Measurements from ENCODE around the gene OR2H1.

The OR2H1 gene

DNA sequence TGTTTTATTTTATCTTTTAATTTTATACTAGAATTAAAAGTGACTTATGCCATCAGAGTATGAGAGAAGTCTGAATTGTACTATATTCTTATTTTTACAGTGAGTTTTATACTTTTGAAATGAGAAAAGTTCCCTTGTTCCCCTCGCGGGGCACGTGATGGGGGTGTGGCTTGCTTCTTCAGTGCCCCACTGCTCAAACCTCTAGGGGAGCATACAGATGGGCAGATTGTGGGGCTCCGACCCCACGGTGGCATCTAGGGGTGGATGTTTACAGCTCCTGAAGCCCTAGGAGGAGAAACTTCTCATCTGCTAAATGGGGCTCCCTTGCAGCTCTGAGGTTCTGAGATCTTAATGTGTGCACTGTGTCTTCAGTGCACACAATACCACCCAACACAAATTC lies 42.7 kb downstream of the OR2H1 start:
- H3K9me3 ChIP-seq (ENCODE audit: low read length): no peaks in the 10 kb centered on the region
- no peaks in the 10 kb centered on the region for H4K20me1 ChIP-seq (ENCODE audit: insufficient read depth, low read length)
- no peaks in the 10 kb centered on the region for H3K4me1 ChIP-seq (ENCODE audit: insufficient read depth, low read length, severe bottlenecking)
- H3K79me2 ChIP-seq (ENCODE audit: insufficient read depth, low read length): no peaks in the 10 kb centered on the region
- no peaks in the 10 kb centered on the region for H3F3A ChIP-seq (ENCODE audit: insufficient read depth, low read length)
- no peak overlapping the region for H3K9ac ChIP-seq (ENCODE audit: low read length)
- H3K27me3 ChIP-seq (ENCODE audit: insufficient read depth, low read length): no peaks in the 10 kb centered on the region
- H2AFZ ChIP-seq (ENCODE audit: low read length): no peak overlapping the region
- TF ChIP-seq, protein P1, sequence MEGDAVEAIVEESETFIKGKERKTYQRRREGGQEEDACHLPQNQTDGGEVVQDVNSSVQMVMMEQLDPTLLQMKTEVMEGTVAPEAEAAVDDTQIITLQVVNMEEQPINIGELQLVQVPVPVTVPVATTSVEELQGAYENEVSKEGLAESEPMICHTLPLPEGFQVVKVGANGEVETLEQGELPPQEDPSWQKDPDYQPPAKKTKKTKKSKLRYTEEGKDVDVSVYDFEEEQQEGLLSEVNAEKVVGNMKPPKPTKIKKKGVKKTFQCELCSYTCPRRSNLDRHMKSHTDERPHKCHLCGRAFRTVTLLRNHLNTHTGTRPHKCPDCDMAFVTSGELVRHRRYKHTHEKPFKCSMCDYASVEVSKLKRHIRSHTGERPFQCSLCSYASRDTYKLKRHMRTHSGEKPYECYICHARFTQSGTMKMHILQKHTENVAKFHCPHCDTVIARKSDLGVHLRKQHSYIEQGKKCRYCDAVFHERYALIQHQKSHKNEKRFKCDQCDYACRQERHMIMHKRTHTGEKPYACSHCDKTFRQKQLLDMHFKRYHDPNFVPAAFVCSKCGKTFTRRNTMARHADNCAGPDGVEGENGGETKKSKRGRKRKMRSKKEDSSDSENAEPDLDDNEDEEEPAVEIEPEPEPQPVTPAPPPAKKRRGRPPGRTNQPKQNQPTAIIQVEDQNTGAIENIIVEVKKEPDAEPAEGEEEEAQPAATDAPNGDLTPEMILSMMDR (IDR thresholded peaks at IDR 0.05; ENCODE audit: low read length): no peak
- TF ChIP-seq EZH2 (IDR thresholded peaks at IDR 0.05; ENCODE audit: borderline replicate concordance, low read length): no peak
- H3K9me2 ChIP-seq (ENCODE audit: low read depth, low read length): no peaks in the 10 kb centered on the region
- no peak overlapping the region for H3K4me2 ChIP-seq (ENCODE audit: low read length)
- no peaks in the 10 kb centered on the region for H3K36me3 ChIP-seq (ENCODE audit: insufficient read depth, low read length)
- H3K4me3 ChIP-seq (ENCODE audit: low read depth, low read length, poor library complexity, severe bottlenecking): no peak overlapping the region
- H3K27ac ChIP-seq (ENCODE audit: low read depth, low read length, poor library complexity, severe bottlenecking): no peak overlapping the region

DNA sequence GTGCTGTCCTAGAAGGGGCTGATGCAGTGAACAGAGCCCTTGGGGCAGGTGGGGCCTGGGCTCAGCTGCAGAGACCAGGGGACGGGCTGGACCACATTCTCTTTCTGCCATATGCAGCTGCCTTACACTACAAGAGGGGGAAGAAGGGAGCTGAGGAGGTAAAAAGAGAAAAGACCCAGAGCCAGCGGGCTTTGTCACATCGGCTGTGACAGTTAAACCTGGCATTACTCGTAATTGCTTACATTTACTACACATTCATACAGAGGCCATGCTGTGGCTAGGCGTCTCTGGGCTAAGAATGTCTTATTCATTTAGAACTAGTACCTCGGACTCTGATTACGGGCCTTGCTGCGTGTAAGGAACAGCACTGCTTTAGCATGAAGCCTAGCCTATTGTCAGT lies 43.6 kb downstream of the OR2H1 start:
- no peak overlapping the region for H3K4me2 ChIP-seq (ENCODE audit: low read length)
- no peak overlapping the region for H3K4me3 ChIP-seq (ENCODE audit: low read depth, low read length, poor library complexity, severe bottlenecking)
- no peaks in the 10 kb centered on the region for H3K36me3 ChIP-seq (ENCODE audit: insufficient read depth, low read length)
- H3F3A ChIP-seq (ENCODE audit: insufficient read depth, low read length): no peaks in the 10 kb centered on the region
- no peak overlapping the region for H3K27ac ChIP-seq (ENCODE audit: low read depth, low read length, poor library complexity, severe bottlenecking)
- no peak overlapping the region for H3K9ac ChIP-seq (ENCODE audit: low read length)
- H3K27me3 ChIP-seq (ENCODE audit: insufficient read depth, low read length): no peaks in the 10 kb centered on the region
- H3K9me2 ChIP-seq (ENCODE audit: low read depth, low read length): no peaks in the 10 kb centered on the region
- no peaks in the 10 kb centered on the region for H3K9me3 ChIP-seq (ENCODE audit: low read length)
- H3K4me1 ChIP-seq (ENCODE audit: insufficient read depth, low read length, severe bottlenecking): no peaks in the 10 kb centered on the region
- no peak overlapping the region for H2AFZ ChIP-seq (ENCODE audit: low read length)
- no peaks in the 10 kb centered on the region for H4K20me1 ChIP-seq (ENCODE audit: insufficient read depth, low read length)
- TF ChIP-seq EZH2 (IDR thresholded peaks at IDR 0.05; ENCODE audit: borderline replicate concordance, low read length): no peak
- TF ChIP-seq, protein P1 (IDR thresholded peaks at IDR 0.05; ENCODE audit: low read length): no peak
- H3K79me2 ChIP-seq (ENCODE audit: insufficient read depth, low read length): no peaks in the 10 kb centered on the region

DNA sequence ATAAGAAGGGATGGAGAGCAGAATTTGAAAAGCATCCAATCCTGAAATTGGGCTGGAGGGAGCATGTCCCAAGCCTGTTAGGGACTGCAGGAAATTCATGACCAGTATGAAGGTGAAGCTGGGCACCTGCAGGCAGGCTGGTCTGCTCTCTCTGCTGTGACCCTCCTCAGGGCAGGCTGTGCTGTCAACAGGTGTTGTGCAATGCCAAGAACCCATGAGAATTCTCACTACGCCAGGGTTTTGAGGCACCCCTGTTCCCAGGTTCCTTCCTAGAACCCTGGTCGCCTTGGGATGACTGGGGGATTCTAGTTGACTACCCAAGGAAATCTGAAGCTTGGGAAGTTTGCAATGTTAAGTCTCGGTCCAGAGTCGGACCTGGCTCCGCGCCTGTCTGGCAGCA lies 44.2 kb downstream of the OR2H1 start:
- no peak overlapping the region for H3K27ac ChIP-seq (ENCODE audit: low read depth, low read length, poor library complexity, severe bottlenecking)
- H3K27me3 ChIP-seq (ENCODE audit: insufficient read depth, low read length): no peaks in the 10 kb centered on the region
- no peak overlapping the region for H3K9ac ChIP-seq (ENCODE audit: low read length)
- H3K9me2 ChIP-seq (ENCODE audit: low read depth, low read length): no peaks in the 10 kb centered on the region
- no peaks in the 10 kb centered on the region for H3K9me3 ChIP-seq (ENCODE audit: low read length)
- no peaks in the 10 kb centered on the region for H3F3A ChIP-seq (ENCODE audit: insufficient read depth, low read length)
- no peaks in the 10 kb centered on the region for H3K36me3 ChIP-seq (ENCODE audit: insufficient read depth, low read length)
- no peaks in the 10 kb centered on the region for H4K20me1 ChIP-seq (ENCODE audit: insufficient read depth, low read length)
- H3K4me3 ChIP-seq (ENCODE audit: low read depth, low read length, poor library complexity, severe bottlenecking): no peak overlapping the region
- H2AFZ ChIP-seq (ENCODE audit: low read length): no peak overlapping the region
- no peak overlapping the region for H3K4me2 ChIP-seq (ENCODE audit: low read length)
- H3K4me1 ChIP-seq (ENCODE audit: insufficient read depth, low read length, severe bottlenecking): no peaks in the 10 kb centered on the region
- no peak for TF ChIP-seq EZH2 (IDR thresholded peaks at IDR 0.05; ENCODE audit: borderline replicate concordance, low read length)
- TF ChIP-seq, protein P1 (IDR thresholded peaks at IDR 0.05; ENCODE audit: low read length): no peak
- no peaks in the 10 kb centered on the region for H3K79me2 ChIP-seq (ENCODE audit: insufficient read depth, low read length)
